Neural progenitor cell (in vitro differentiated cells): Measurements from ENCODE around the gene EXOC7.

Experiments
- CTCF ChIP-seq: fragments of 200-600 bp; sonication (generic); IDR thresholded peaks from 2 replicates; pipeline ENCODE4 v1.5.1; 2017; ENCODE audit warnings: antibody characterized with exemption, mild to moderate bottlenecking
- EZH2 ChIP-seq: fragments of 200-600 bp; sonication (generic); IDR thresholded peaks from 2 replicates; pipeline ENCODE4 v1.6.1; 2017; ENCODE audit warnings: antibody characterized with exemption, mild to moderate bottlenecking, moderate library complexity

GRCh38 chr17:76071531-76072147 is 31.9 kb downstream of the EXOC7 start:
- TF ChIP-seq CTCF, result no peak
- TF ChIP-seq EZH2, result no peak
